B cell (primary cell): Measurements from ENCODE around the gene ATCAY. TPM values are rescaled to one million over a fixed set of nuclear protein-coding genes. Genes with fewer than 3 reads are reported as not detected.
"Not testable (repeated sequence)": the region's sequence is repeated elsewhere in the genome, so short reads cannot be mapped to it uniquely, and the experiment has no call there.

Experiments
- ATAC-seq: fragments of 200-7000 bp; cut with Tn5 transposase; one replicate; pipeline ENCODE4 v1.10.0; 2021; ENCODE audit warnings: low read depth, mild to moderate bottlenecking, moderate number of reproducible peaks, moderate library complexity
- CTCF ChIA-PET: fragments of 350-600 bp; sonication (Branson Sonifier 250); formaldehyde crosslinking; loops from one replicate; lab custom pipeline; 2021; ENCODE audit warnings: antibody characterized with exemption, inconsistent platforms; lab: Charles Lee
- POLR2A ChIA-PET: fragments of 350-600 bp; sonication (Branson Sonifier 250); formaldehyde crosslinking; loops from one replicate; lab custom pipeline; 2021; ENCODE audit warnings: antibody characterized with exemption; lab: Charles Lee
- DNase-seq: peaks from one replicate; pipeline ENCODE4 v3.0.0; 2013
- H2AFZ ChIP-seq: 2 replicates; pipeline ENCODE4 v1.6.1; 2012; ENCODE audit warnings: mild to moderate bottlenecking, low read depth, low read length; ENCODE audit not compliant: insufficient read depth, poor library complexity, severe bottlenecking
- H3K27ac ChIP-seq, 2 donors: 1 replicate in 1 of 2; 2 replicates in 1 of 2; pipeline ENCODE4 v1.5.1; 2012 to 2013; ENCODE audit warnings: low read length in 2 of 2, mild to moderate bottlenecking in 2 of 2, moderate library complexity in 1 of 2
- H3K27me3 ChIP-seq, 4 experiments: fragments of 200-600 bp in 1 of 4; sonication (generic) in 1 of 4; replicated peaks in 1 of 4; 1 replicate in 2 of 4; 2 replicates in 2 of 4; pipeline versions ENCODE4 v1.6.1 to v1.7.0; 2013 to 2016; ENCODE audit warnings: low read length in 3 of 4, mild to moderate bottlenecking in 2 of 4, mixed read lengths in 1 of 4, moderate library complexity in 1 of 4; ENCODE audit not compliant: insufficient read depth in 4 of 4, control insufficient read depth in 3 of 4; ENCODE audit errors: control extremely low read depth in 1 of 4
- H3K36me3 ChIP-seq, 2 experiments: replicated peaks in 1 of 2; 1 replicate in 1 of 2; 2 replicates in 1 of 2; pipeline versions ENCODE4 v1.6.1 to v1.7.1; 2013; ENCODE audit warnings: low read length in 1 of 2; ENCODE audit not compliant: insufficient read depth in 2 of 2, control insufficient read depth in 1 of 2; ENCODE audit errors: control extremely low read depth in 1 of 2, extremely low read depth in 1 of 2
- H3K4me1 ChIP-seq, 2 donors: fragments of 200-600 bp in 1 of 2; sonication (generic) in 1 of 2; 1 replicate in 1 of 2; 2 replicates in 1 of 2; pipeline versions ENCODE4 v1.5.1 to v1.6.1; 2013 to 2017; ENCODE audit warnings: low read length in 2 of 2; ENCODE audit not compliant: control insufficient read depth in 2 of 2, insufficient read depth in 2 of 2
- H3K4me2 ChIP-seq: replicated peaks from 2 replicates; pipeline ENCODE3; 2012; ENCODE audit warnings: mild to moderate bottlenecking, low read depth, low read length; ENCODE audit not compliant: poor library complexity, severe bottlenecking
- H3K4me3 ChIP-seq, 5 experiments: fragments of 200-600 bp in 1 of 5; sonication (generic) in 1 of 5; 1 replicate in 3 of 5; 2 replicates in 2 of 5; pipeline versions ENCODE4 v1.5.1 to v1.7.0; 2011 to 2016; ENCODE audit warnings: low read length in 4 of 5, mild to moderate bottlenecking in 4 of 5, low read depth in 2 of 5, control low read depth in 1 of 5, moderate library complexity in 1 of 5; ENCODE audit not compliant: insufficient read depth in 1 of 5; ENCODE audit errors: control extremely low read depth in 1 of 5, extremely low read depth in 1 of 5
- H3K79me2 ChIP-seq: fragments of 200-600 bp; sonication (generic); one replicate; pipeline ENCODE4 v1.6.0; 2016; ENCODE audit warnings: low read length; ENCODE audit not compliant: control insufficient read depth, insufficient read depth
- H3K9ac ChIP-seq: fragments of 200-600 bp; sonication (generic); 2 replicates; pipeline ENCODE4 v1.6.1; 2017; ENCODE audit warnings: mild to moderate bottlenecking, low read length, moderate library complexity
- H3K9me3 ChIP-seq, 3 donors: one replicate each; pipeline versions ENCODE4 v1.6.1 to v1.7.1; 2013; ENCODE audit warnings: low read length in 2 of 3; ENCODE audit not compliant: control insufficient read depth in 2 of 3, insufficient read depth in 1 of 3; ENCODE audit errors: control extremely low read depth in 1 of 3
- H4K20me1 ChIP-seq: 2 replicates; pipeline ENCODE4 v1.6.0; 2012; ENCODE audit warnings: mild to moderate bottlenecking, low read length; ENCODE audit not compliant: insufficient read depth, control insufficient read depth, poor library complexity, severe bottlenecking
- H3K27ac Mint-ChIP-seq: one replicate; pipeline ENCODE4 v1.8.0; 2021; ENCODE audit warnings: mixed read lengths
- H3K27me3 Mint-ChIP-seq: one replicate; pipeline ENCODE4 v1.8.0; 2021; ENCODE audit warnings: mixed read lengths
- H3K4me1 Mint-ChIP-seq: one replicate; pipeline ENCODE4 v1.8.0; 2021; ENCODE audit warnings: mixed read lengths
- H3K4me3 Mint-ChIP-seq: one replicate; pipeline ENCODE4 v1.8.0; 2021; ENCODE audit warnings: mixed read lengths
- H3K9me3 Mint-ChIP-seq: one replicate; pipeline ENCODE4 v1.8.0; 2022; ENCODE audit warnings: mixed read lengths; ENCODE audit not compliant: insufficient read depth
- EZH2 ChIP-seq: IDR thresholded peaks from 2 replicates; pipeline ENCODE4 v1.6.1; 2012; ENCODE audit warnings: borderline replicate concordance, low read depth, mild to moderate bottlenecking, moderate library complexity, low read length; ENCODE audit not compliant: insufficient read depth, poor library complexity, severe bottlenecking
- WGBS: methylation state at CpG from one replicate; pipeline ENCODE4 v1.1.5; 2013; ENCODE audit warnings: missing lambda C conversion rate; ENCODE audit not compliant: insufficient coverage; 5-methylcytosine and 5-hydroxymethylcytosine counted together
- intact Hi-C: fragments of 100-400 bp; cut with micrococcal nuclease; formaldehyde crosslinking; loops from one replicate; pipeline ENCODE4 v1.10.0; 2022
- polyA plus RNA-seq: library from polyadenylated mRNA; depleted of rRNA; stranded (reverse); fragments of >200 nt; gene quantifications from 2 replicates; pipeline ENCODE4 v1.2.3, GENCODE V29; 2012
- total RNA-seq, 2 donors: library from RNA; stranded (reverse); fragments of 120-200 nt in 1 of 2; gene quantifications; 1 replicate in 1 of 2; 2 replicates in 1 of 2; pipeline versions ENCODE4 v1.2.3 to v1.2.4, GENCODE V29; 2013 to 2022
- TF ChIP-seq, protein P1 (sequence below): fragments of 200-600 bp; IDR thresholded peaks from one replicate; pipeline ENCODE4 v1.8.0; 2022; ENCODE audit warnings: antibody characterized with exemption, mild to moderate bottlenecking

ATCAY gene
- total and polyA plus RNA-seq, 2 donors (not counting 1 experiment from before 2014, with no cell fraction given), result not detected

DNA sequence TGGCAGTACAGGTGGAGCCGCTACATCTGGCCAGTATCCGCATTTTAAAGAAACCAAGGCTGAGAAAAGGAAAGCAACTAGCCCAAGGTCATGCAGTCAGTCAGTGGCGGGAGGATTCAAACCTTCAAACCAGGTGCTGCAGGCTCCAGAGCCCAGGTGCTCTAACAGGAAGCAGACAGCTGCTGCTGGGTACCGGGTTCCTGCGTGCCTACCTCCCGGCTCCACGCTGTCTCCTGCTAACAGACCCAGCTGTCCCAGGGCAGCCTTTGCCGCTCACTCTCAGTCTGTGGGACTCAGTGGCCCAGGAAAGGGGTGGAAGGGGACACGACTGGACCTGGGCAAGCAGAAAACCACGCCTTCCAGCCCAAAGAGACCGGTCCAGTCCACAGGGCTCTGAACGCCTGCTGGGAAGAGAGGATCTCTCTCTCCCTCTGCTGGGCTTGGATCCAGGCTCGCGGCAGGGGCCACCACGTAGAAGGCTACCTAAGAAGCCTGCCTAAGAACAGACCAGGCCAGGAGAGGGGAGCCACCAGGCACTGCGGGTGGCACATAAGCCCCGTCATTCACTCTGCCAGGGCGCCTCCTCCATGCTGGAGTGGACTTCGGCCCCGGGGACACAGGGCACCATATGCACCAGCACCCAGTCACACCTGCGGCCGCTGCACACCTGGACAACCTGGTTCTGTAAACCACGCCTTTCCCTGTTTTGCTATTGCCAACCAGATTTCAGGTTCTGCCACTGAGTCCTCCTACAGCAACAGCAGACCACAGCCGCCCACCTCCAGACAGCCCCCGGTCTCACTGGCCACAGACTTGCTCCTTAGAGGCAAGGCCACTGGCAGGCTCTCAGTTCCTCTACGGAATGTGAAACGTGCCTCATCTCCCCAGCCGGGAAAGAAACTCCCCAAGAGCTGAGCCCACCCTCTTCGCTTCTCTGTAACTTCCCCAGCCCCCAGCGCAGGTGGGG, 85.8 kb downstream of the ATCAY start:
- no peak overlapping the region for H3K27ac Mint-ChIP-seq
- peaks cover 42% of the 10 kb centered on the region for H3K79me2 ChIP-seq
- no peak for DNase-seq

DNA sequence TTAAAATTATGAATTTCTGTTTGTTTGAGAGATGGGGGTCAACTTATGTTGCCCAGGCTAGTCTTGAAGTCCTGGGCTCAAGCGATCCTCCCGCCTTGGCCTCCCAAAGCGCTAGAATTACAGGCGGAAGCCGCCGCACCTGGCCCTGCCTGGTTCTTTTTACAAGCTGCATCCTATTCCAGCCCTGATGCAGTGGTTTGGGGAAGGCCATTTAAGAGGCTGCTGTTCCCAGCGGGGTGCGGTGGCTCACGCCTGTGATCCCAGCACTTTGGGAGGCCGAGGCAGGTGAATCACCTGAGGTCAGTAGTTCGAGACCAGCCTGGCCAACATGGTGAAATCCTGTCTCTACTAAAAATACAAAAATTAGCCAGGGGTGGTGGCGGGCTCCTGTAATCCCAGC, 87.5 kb downstream of the ATCAY start:
- H3K9me3 ChIP-seq, POLR2A ChIA-PET, H3K27me3 Mint-ChIP-seq, H3K9ac ChIP-seq, ATAC-seq, H3K27ac Mint-ChIP-seq, H3K4me3 ChIP-seq, intact Hi-C loops, H3K4me3 Mint-ChIP-seq, DNase-seq, H3K9me3 Mint-ChIP-seq, H3K27ac ChIP-seq, H3K4me2 ChIP-seq, H2AFZ ChIP-seq, H3K27me3 ChIP-seq: not testable (repeated sequence)
- CTCF ChIA-PET, result interaction anchor here (1.8 kb wide), 1 partner anchor 172 kb away, joined by 6 read pairs; no protein-coding TSS in a partner anchor
- H3K4me1 Mint-ChIP-seq, result peaks cover 25% of the 10 kb centered on the region
- Histone ChIP-seq H3K4me1 (peaks cover 14 to 18% of the 10 kb centered on the region in 2 donors), H3K36me3 (peaks cover 2 to 30% of the 10 kb centered on the region in 2 experiments), H4K20me1 (peaks cover 51% of the 10 kb centered on the region), H3K79me2 (peaks cover 42% of the 10 kb centered on the region)
- WGBS, result 99% methylated on average over 11 of the region's 12 CpGs

More for the DNA sequence above, 85.8 kb downstream of the ATCAY start:
- Histone ChIP-seq H4K20me1 (peaks cover 51% of the 10 kb centered on the region), H3K36me3 (peaks cover 2 to 39% of the 10 kb centered on the region in 2 experiments), H3K9me3 (no peaks in the 10 kb centered on the region), H3K4me2 (no peak overlapping the region), H3K9ac (no peak overlapping the region), H3K27me3 (no peaks in the 10 kb centered on the region), H3K4me1 (peaks cover 12 to 15% of the 10 kb centered on the region in 2 donors), H3K27ac (no peak overlapping the region), H3K4me3 (no peak overlapping the region), H2AFZ (no peak overlapping the region)
- no peak for TF ChIP-seq EZH2
- TF ChIP-seq, protein P1, sequence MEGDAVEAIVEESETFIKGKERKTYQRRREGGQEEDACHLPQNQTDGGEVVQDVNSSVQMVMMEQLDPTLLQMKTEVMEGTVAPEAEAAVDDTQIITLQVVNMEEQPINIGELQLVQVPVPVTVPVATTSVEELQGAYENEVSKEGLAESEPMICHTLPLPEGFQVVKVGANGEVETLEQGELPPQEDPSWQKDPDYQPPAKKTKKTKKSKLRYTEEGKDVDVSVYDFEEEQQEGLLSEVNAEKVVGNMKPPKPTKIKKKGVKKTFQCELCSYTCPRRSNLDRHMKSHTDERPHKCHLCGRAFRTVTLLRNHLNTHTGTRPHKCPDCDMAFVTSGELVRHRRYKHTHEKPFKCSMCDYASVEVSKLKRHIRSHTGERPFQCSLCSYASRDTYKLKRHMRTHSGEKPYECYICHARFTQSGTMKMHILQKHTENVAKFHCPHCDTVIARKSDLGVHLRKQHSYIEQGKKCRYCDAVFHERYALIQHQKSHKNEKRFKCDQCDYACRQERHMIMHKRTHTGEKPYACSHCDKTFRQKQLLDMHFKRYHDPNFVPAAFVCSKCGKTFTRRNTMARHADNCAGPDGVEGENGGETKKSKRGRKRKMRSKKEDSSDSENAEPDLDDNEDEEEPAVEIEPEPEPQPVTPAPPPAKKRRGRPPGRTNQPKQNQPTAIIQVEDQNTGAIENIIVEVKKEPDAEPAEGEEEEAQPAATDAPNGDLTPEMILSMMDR, result no peak
- 92% methylated on average over 29 of the region's 30 CpGs for WGBS
- ChIA-PET POLR2A (no interaction called here), CTCF (no interaction called here)
- intact Hi-C loops, result no loop called here
- Mint-ChIP-seq H3K27me3 (no peaks in the 10 kb centered on the region), H3K4me1 (peaks cover 23% of the 10 kb centered on the region), H3K4me3 (no peak overlapping the region), H3K9me3 (no peaks in the 10 kb centered on the region)
- ATAC-seq, result no peak
